Thyroid gland (tissue), 4 donors: ENCODE data around the gene LRP3. TPM values are rescaled to one million over a fixed set of nuclear protein-coding genes. Genes with fewer than 3 reads are reported as not detected.

Source experiments
- DNase-seq, 2 donors: peaks; one replicate each; pipeline ENCODE4 v3.0.0-alpha.2; 2019
- H3K27ac ChIP-seq, 3 donors: fragments of 200-600 bp; sonication (generic); 1 replicate in 2 of 3; 2 replicates in 1 of 3; pipeline ENCODE4 v1.5.1; 2016 to 2019; ENCODE audit warnings: mild to moderate bottlenecking in 1 of 3, moderate library complexity in 1 of 3
- H3K27me3 ChIP-seq: fragments of 200-600 bp; sonication (generic); one replicate; pipeline ENCODE4 v1.5.1; 2019
- H3K36me3 ChIP-seq, 2 donors: fragments of 200-600 bp; sonication (generic); one replicate each; pipeline ENCODE4 v1.5.1; 2016 to 2019
- H3K4me1 ChIP-seq, 2 donors: fragments of 200-600 bp; sonication (generic); one replicate each; pipeline ENCODE4 v1.5.1; 2017 to 2019
- H3K4me3 ChIP-seq, 3 donors: fragments of 200-600 bp; sonication (generic); replicated peaks in 1 of 3; 1 replicate in 2 of 3; 2 replicates in 1 of 3; pipeline ENCODE4 v1.5.1; 2016; ENCODE audit warnings: mild to moderate bottlenecking in 1 of 3
- H3K9me3 ChIP-seq: fragments of 200-600 bp; sonication (generic); one replicate; pipeline ENCODE4 v1.5.1; 2017
- POLR2A ChIP-seq, 2 donors: fragments of 450-650 bp; IDR thresholded peaks; one replicate each; pipeline ENCODE4 v1.6.1; 2017; ENCODE audit warnings: antibody characterized with exemption in 2 of 2, mild to moderate bottlenecking in 2 of 2, moderate library complexity in 1 of 2
- WGBS, 2 donors: methylation state at CpG; one replicate each; pipeline ENCODE4 v1.1.5; 2017; 5-methylcytosine and 5-hydroxymethylcytosine counted together
- intact Hi-C: fragments of 100-400 bp; cut with DNase I; formaldehyde crosslinking; loops from one replicate; pipeline ENCODE4 v1.15.1; 2023
- total RNA-seq, 4 donors: library from RNA; depleted of rRNA; stranded (reverse); fragments of >200 nt; gene quantifications; one replicate each; pipeline ENCODE4 v1.2.3, GENCODE V29; 2016
- TF ChIP-seq, protein P1 (sequence below), 6 experiments: fragments of 200-600 bp in 3 of 6; fragments of 450-650 bp in 3 of 6; sonication (generic) in 3 of 6; IDR thresholded peaks; one replicate each; pipeline ENCODE4 v1.5.1; 2016 to 2019; ENCODE audit warnings: antibody characterized with exemption in 6 of 6, mild to moderate bottlenecking in 2 of 6, inconsistent platforms in 1 of 6, moderate library complexity in 1 of 6

Gene LRP3
- total RNA-seq, 4 donors from 2014 or later: 33.3 to 49.9 (median 39.0) TPM

- Histone ChIP-seq H3K4me1 (no peaks in the 10 kb centered on the region), H3K27me3 (no peaks in the 10 kb centered on the region), H3K27ac (no peak overlapping the region), H3K36me3 (no peaks in the 10 kb centered on the region), H3K9me3 (no peaks in the 10 kb centered on the region), H3K4me3 (no peak overlapping the region)
- no peak for DNase-seq
- intact Hi-C loops: no loop called here
- TF ChIP-seq, protein P1, sequence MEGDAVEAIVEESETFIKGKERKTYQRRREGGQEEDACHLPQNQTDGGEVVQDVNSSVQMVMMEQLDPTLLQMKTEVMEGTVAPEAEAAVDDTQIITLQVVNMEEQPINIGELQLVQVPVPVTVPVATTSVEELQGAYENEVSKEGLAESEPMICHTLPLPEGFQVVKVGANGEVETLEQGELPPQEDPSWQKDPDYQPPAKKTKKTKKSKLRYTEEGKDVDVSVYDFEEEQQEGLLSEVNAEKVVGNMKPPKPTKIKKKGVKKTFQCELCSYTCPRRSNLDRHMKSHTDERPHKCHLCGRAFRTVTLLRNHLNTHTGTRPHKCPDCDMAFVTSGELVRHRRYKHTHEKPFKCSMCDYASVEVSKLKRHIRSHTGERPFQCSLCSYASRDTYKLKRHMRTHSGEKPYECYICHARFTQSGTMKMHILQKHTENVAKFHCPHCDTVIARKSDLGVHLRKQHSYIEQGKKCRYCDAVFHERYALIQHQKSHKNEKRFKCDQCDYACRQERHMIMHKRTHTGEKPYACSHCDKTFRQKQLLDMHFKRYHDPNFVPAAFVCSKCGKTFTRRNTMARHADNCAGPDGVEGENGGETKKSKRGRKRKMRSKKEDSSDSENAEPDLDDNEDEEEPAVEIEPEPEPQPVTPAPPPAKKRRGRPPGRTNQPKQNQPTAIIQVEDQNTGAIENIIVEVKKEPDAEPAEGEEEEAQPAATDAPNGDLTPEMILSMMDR (IDR thresholded peaks at IDR 0.05): no peak
- no peak for TF ChIP-seq POLR2A (IDR thresholded peaks at IDR 0.05)
- 76 to 87% methylated on average over 5 of the region's 5 CpGs for WGBS, 2 donors
Observed at GRCh38 chr19:33156334-33156733, 37.8 kb upstream of the LRP3 start.

DNA sequence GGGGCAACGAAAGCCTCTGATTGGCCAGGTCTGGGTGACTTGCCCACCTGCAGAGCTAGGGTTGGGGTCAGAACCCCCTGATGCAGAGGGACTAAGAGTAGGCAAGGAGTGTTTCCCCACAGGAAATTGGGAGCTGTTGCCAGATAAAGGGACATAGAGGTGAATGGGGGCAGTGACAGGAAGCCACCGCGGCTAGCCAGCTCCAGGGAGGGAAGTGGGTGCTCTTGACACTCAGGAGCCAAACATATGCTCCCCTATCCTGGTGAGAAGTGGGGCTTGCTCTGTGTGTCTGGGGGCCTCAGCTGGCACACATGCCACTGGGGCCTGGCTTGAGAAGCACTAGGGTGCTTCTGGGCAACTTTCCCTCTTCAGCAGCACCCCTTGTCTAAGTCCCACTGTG lies 36.2 kb upstream of the LRP3 start:
- DNase-seq: no peak
- H3K4me3 ChIP-seq: no peak overlapping the region
- intact Hi-C loops: no loop called here

GRCh38 chr19:33158365-33158764 lies 35.8 kb upstream of the LRP3 start:
- H3K36me3 ChIP-seq: no peaks in the 10 kb centered on the region
- H3K27me3 ChIP-seq: no peaks in the 10 kb centered on the region
- no peaks in the 10 kb centered on the region for H3K9me3 ChIP-seq
- no peak for TF ChIP-seq POLR2A (IDR thresholded peaks at IDR 0.05)
- TF ChIP-seq, protein P1 (IDR thresholded peaks at IDR 0.05): no peak
- DNase-seq: no peak
- 89 to 94% methylated on average over 6 of the region's 6 CpGs for WGBS, 2 donors
- intact Hi-C loops: no loop called here
- H3K27ac ChIP-seq: no peak overlapping the region
- H3K4me3 ChIP-seq: no peak overlapping the region
- no peaks in the 10 kb centered on the region for H3K4me1 ChIP-seq

More for the DNA sequence above, 36.2 kb upstream of the LRP3 start:
- Histone ChIP-seq H3K4me1 (no peaks in the 10 kb centered on the region), H3K36me3 (no peaks in the 10 kb centered on the region), H3K27ac (no peak overlapping the region), H3K27me3 (no peaks in the 10 kb centered on the region), H3K9me3 (no peaks in the 10 kb centered on the region)
- 71 to 74% methylated on average over 3 of the region's 3 CpGs for WGBS, 2 donors
- TF ChIP-seq, protein P1 (IDR thresholded peaks at IDR 0.05): no peak
- TF ChIP-seq POLR2A (IDR thresholded peaks at IDR 0.05): no peak

- no peak overlapping the region for H3K27ac ChIP-seq
- H3K27me3 ChIP-seq: no peaks in the 10 kb centered on the region
- H3K9me3 ChIP-seq: no peaks in the 10 kb centered on the region
- no peaks in the 10 kb centered on the region for H3K4me1 ChIP-seq
- WGBS, 2 donors: 97 to 98% methylated on average over 4 of the region's 4 CpGs
- DNase-seq: no peak
- intact Hi-C loops: no loop called here
- no peak for TF ChIP-seq POLR2A (IDR thresholded peaks at IDR 0.05)
- TF ChIP-seq, protein P1 (IDR thresholded peaks at IDR 0.05): no peak
- H3K36me3 ChIP-seq: no peaks in the 10 kb centered on the region
- H3K4me3 ChIP-seq: no peak overlapping the region
Observed at GRCh38 chr19:33159149-33159548, 35.0 kb upstream of the LRP3 start.

DNA sequence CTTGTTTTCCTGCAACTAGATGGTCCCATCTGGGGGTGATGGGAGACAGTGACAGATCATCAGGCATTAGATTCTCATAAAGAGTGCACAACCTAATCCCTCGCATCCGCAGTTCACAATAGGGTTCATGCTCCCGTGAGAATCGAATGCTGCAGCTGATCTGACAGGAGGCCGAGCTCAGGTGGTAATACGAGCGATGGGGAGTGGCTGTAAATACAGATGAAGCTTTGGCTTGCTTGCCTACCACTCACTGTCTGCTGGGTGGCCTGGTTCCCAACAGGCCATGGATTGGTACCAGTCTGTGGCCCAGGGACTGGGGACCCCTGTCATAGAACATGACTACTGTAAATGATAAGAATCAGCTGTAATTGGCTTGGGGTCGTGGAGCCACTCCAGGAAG lies 34.2 kb upstream of the LRP3 start:
- H3K9me3 ChIP-seq: no peaks in the 10 kb centered on the region
- TF ChIP-seq POLR2A (IDR thresholded peaks at IDR 0.05): no peak
- TF ChIP-seq, protein P1 (IDR thresholded peaks at IDR 0.05): no peak
- no peaks in the 10 kb centered on the region for H3K27me3 ChIP-seq
- H3K36me3 ChIP-seq: no peaks in the 10 kb centered on the region
- no peak overlapping the region for H3K27ac ChIP-seq
- no peak overlapping the region for H3K4me3 ChIP-seq
- no peak for DNase-seq
- no peaks in the 10 kb centered on the region for H3K4me1 ChIP-seq
- intact Hi-C loops: no loop called here
- 93 to 96% methylated on average over 8 of the region's 8 CpGs for WGBS, 2 donors
